ENCODE measurements around the gene DNMT3A. TPM values are rescaled to one million over a fixed set of nuclear protein-coding genes. Genes with fewer than 3 reads are reported as not detected.

DNMT3A gene
- total and polyA plus RNA-seq, 12 donors = 10.6 to 53.4 (median 25.0) TPM

DNA sequence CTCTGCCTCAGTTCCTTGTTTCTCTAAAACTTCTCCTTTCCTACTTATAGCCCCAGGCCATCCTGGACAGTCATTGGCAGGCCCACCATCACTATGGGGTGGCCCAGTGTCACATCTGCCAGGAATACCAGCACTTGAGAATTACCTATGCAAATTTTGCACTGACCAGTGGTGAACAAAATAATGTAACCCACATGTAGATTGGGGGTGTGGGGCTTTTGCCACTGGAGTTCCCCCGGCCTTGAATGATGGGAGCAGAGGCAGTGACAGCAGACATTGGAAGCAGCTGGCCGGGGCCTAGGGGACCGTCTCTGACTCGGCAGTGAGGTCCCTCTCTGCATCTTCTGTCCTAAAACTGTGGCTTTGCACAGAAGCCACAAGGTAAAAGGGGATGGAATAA, 24.9 kb upstream of the DNMT3A start:
- intact Hi-C loops (cut with DNase I) = loop anchor here in 1 of 2 donors (10.0 kb wide), 1 partner anchor 158 kb away; no protein-coding TSS in a partner anchor
- DNase-seq = no peak
- H3K27me3 ChIP-seq = no peaks in the 10 kb centered on the region
- H3K4me3 ChIP-seq = no peak overlapping the region
- 77 to 96% (median 92%) methylated on average over 3 to 4 of the region's 4 CpGs for WGBS, 4 donors
- no peaks in the 10 kb centered on the region for H3K36me3 ChIP-seq (replicated peaks in 1 of 2)
- no peaks in the 10 kb centered on the region for H3K9me3 ChIP-seq (replicated peaks in 1 of 3)
- H3K4me1 ChIP-seq (replicated peaks in 1 of 2) = peaks cover 0 to 5% of the 10 kb centered on the region in 2 donors
- TF ChIP-seq, protein P1, sequence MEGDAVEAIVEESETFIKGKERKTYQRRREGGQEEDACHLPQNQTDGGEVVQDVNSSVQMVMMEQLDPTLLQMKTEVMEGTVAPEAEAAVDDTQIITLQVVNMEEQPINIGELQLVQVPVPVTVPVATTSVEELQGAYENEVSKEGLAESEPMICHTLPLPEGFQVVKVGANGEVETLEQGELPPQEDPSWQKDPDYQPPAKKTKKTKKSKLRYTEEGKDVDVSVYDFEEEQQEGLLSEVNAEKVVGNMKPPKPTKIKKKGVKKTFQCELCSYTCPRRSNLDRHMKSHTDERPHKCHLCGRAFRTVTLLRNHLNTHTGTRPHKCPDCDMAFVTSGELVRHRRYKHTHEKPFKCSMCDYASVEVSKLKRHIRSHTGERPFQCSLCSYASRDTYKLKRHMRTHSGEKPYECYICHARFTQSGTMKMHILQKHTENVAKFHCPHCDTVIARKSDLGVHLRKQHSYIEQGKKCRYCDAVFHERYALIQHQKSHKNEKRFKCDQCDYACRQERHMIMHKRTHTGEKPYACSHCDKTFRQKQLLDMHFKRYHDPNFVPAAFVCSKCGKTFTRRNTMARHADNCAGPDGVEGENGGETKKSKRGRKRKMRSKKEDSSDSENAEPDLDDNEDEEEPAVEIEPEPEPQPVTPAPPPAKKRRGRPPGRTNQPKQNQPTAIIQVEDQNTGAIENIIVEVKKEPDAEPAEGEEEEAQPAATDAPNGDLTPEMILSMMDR (IDR thresholded peaks at IDR 0.05) = no peak
- TF ChIP-seq POLR2A (IDR thresholded peaks at IDR 0.05) = no peak
- no peak overlapping the region for H3K27ac ChIP-seq

DNA sequence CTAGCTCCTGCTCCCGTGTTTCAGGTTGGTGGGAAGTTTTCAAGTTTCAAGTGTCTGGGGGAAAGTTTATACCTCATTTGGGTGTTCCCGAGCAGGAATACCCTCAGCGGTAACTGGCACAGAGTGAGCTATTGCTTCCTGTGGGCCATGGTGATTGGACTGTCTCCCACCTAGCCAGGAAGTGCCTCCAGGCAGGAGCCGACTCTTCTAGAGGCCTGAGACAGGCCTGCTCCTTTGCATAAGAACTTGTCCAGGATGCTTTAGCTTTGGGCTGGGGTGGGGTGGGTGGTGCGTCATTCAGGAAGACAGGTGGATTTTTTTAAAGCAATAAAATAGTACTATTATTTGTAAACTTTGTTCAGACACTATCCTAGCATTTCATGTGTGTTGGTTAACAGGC, 23.5 kb upstream of the DNMT3A start:
- Histone ChIP-seq H3K27ac (no peak overlapping the region), H3K4me3 (no peak overlapping the region), H3K4me1 (replicated peaks in 1 of 2) (peaks cover 0 to 5% of the 10 kb centered on the region in 2 donors), H3K27me3 (no peaks in the 10 kb centered on the region), H3K36me3 (replicated peaks in 1 of 2) (no peaks in the 10 kb centered on the region), H3K9me3 (replicated peaks in 1 of 3) (no peaks in the 10 kb centered on the region)
- TF ChIP-seq, protein P1 (IDR thresholded peaks at IDR 0.05) = no peak
- TF ChIP-seq POLR2A (IDR thresholded peaks at IDR 0.05) = no peak
- no peak for DNase-seq
- intact Hi-C loops (cut with DNase I) = loop anchor here in 1 of 2 donors (10.0 kb wide), 1 partner anchor 160 kb away; no protein-coding TSS in a partner anchor
- WGBS, 4 donors = 53 to 60% (median 55%) methylated on average over 5 of the region's 5 CpGs

GRCh38 chr2:25363733-25364132, 22.0 kb upstream of the DNMT3A start:
- no peaks in the 10 kb centered on the region for H3K9me3 ChIP-seq (replicated peaks in 1 of 3)
- no peak overlapping the region for H3K4me3 ChIP-seq
- intact Hi-C loops (cut with DNase I) = loop anchor here in 1 of 2 donors (10.0 kb wide), 1 partner anchor 161 kb away; no protein-coding TSS in a partner anchor
- H3K4me1 ChIP-seq (replicated peaks in 1 of 2) = peaks cover 0 to 5% of the 10 kb centered on the region in 2 donors
- no peaks in the 10 kb centered on the region for H3K27me3 ChIP-seq
- WGBS, 4 donors = 90 to 100% (median 92%) methylated on average over 2 to 7 of the region's 7 CpGs
- no peaks in the 10 kb centered on the region for H3K36me3 ChIP-seq (replicated peaks in 1 of 2)
- DNase-seq = no peak
- TF ChIP-seq, protein P1 (IDR thresholded peaks at IDR 0.05) = no peak
- TF ChIP-seq POLR2A (IDR thresholded peaks at IDR 0.05) = no peak
- no peak overlapping the region for H3K27ac ChIP-seq

DNA sequence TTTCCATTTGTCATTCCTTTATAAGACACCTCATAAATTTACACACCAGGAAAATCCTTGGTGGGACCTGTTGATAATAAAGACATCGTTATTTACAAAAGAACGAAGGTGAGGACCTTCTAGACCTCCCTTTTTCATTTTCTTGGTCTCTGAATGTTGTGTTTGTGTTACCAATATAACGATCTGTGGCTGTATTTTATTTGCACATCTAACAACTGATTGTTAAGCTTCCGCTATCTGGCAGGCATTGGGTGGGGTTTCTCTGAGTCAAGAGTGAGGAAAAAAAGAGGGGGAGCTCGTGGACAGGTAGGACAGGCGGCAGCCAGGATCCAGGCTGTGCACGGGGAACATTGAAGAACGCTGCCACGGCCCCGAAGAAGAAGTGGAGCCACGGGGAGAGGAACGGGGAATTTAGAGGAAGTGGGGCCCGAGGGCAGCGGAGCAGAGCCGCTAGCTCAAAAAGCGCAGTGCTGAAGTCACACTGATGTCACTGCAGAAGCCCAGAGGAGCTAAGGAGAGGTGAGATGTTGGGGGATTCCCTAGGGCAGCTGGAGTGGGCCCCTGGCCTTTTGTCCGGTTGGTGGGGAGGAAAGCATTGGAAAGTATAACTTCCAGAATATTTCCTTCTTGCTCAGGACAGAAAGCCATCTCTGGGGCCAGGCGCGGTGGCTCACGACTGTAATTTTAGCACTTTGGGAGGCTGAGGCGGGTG, 20.9 kb upstream of the DNMT3A start:
- TF ChIP-seq, protein P1 (IDR thresholded peaks at IDR 0.05) = no peak
- TF ChIP-seq POLR2A (IDR thresholded peaks at IDR 0.05) = no peak
- WGBS, 4 donors = 46 to 63% (median 52%) methylated on average over 21 of the region's 21 CpGs
- Histone ChIP-seq H3K4me3 (peak overlapping the region in 2 of 4 donors; percentile 7 to 54), H3K27me3 (no peaks in the 10 kb centered on the region), H3K4me1 (replicated peaks in 1 of 2) (peaks cover 0 to 5% of the 10 kb centered on the region in 2 donors), H3K9me3 (replicated peaks in 1 of 3) (no peaks in the 10 kb centered on the region), H3K27ac (peak overlapping the region in 4 of 5 donors; percentile 2 to 52 (median 41)), H3K36me3 (replicated peaks in 1 of 2) (no peaks in the 10 kb centered on the region)
- peak in 6 of 7 donors; percentile 33 to 62 (median 48) for DNase-seq
- intact Hi-C loops (cut with DNase I) = loop anchor here in 1 of 2 donors (10.0 kb wide), 1 partner anchor 162 kb away; no protein-coding TSS in a partner anchor
